HG03439 (cell line): ENCODE data around the gene ATP8B3.

ENCODE experiments used
- ATAC-seq: cut with Tn5 transposase; IDR thresholded peaks from one replicate; pipeline ENCODE4 v1.9.1; 2021; ENCODE audit warnings: mild to moderate bottlenecking, moderate library complexity; ENCODE audit not compliant: unreplicated experiment

The ATP8B3 gene

GRCh38 chr19:1748115-1748872 lies 63.8 kb downstream of the ATP8B3 start:
- ATAC-seq, result no peak

DNA sequence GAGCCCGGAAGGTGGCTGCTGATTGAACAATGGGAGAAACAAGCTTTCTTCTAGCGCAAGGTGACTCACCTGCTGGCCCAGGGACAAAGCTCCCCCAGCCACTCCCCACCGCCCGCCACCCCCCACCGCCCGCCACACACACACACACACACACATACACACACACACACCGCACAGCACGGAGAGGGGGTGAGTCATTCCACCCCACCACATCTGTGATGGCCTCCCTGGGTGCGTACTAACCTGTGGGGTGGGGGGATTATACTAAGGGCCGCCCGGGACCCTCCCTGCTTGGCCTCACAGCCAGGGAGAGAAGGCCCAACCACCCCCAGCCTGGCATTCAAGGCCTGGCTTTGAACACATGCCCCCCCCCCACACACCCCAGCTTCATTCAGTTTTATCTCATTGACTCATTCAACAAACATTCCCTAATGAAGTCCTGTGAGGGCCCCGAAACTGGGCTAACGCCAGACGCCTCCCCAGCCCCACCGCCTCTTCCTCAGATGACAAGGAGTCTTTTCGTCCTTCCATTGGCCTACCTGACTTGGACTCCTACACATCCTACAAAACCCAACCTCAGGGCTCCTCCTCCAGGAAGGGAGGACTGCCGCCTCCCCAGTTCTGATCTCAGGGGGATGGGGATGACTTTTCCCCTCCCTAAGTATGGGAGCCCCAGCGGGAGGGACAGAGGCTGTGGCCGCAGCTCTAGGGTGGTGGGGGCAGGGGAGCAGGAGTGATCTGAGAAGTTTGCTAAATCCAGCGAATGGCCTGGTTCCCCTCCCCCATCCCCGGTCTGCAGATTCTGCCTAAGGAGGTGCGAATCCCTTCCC lies 64.6 kb downstream of the ATP8B3 start:
- no peak for ATAC-seq

DNA sequence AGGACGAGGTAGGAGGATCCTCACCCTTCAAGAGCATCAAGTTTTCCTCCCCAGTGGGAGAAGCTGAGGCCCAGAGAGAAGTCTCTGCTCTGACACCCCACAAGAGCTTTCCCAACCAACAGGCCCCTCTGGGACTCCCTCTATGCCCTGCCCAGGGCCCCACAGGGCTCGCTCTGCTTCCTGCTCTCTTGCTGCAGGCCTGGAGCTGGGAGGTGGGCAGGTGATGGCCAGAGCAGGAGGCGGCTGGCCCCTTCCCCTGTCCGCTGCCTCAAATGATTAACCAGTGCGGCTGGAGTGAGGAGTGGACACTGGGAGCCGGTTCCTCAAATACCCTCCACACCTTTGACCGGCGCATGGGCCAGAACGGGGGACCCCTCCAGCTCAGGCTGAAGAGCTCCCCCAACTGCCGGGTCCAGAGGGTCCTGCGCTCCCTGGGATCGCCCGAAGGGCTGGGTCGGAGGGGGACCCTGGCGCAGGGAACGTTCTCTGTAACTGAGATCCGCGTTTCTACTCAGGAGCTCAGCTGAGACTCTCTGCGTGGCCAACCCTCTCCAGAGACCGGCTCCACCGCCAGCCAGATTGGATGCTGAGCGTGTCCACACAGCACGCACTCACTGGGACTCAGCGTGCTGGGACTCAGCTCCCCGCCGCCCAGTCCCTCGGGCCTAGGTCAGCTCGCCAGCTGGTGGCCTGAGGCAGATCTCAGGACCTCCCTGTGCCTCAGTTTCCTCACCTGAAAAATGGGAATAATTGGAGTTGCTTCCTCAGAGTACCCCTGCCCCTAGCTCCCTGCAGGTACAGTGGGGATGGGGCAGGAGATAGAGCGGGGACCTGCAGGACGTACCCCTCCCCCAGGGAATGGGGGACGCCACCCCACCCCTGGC lies 65.4 kb downstream of the ATP8B3 start:
- ATAC-seq, result no peak

DNA sequence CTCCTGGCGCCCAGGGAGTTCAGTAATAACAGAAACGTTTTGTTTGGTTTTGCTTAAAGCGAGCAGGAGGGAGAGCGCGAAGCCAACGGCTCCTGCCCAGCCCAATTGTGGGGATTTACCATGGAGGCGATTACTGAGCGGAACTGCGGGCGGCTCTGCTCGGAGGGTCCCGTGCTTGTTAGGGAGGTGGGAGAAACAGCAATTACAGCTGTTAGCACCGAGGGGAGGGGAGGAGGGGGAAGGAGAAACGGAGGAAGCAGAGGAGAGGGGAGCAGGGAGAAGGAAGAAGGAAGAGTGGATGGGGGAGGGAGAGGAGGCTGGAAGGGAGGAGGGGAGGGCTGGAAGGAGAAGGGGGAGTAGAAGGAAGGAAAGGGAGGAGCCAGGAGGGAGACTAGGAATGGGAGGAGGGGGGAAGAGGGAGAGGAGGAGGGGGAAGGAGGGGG lies 66.5 kb downstream of the ATP8B3 start:
- no peak for ATAC-seq

DNA sequence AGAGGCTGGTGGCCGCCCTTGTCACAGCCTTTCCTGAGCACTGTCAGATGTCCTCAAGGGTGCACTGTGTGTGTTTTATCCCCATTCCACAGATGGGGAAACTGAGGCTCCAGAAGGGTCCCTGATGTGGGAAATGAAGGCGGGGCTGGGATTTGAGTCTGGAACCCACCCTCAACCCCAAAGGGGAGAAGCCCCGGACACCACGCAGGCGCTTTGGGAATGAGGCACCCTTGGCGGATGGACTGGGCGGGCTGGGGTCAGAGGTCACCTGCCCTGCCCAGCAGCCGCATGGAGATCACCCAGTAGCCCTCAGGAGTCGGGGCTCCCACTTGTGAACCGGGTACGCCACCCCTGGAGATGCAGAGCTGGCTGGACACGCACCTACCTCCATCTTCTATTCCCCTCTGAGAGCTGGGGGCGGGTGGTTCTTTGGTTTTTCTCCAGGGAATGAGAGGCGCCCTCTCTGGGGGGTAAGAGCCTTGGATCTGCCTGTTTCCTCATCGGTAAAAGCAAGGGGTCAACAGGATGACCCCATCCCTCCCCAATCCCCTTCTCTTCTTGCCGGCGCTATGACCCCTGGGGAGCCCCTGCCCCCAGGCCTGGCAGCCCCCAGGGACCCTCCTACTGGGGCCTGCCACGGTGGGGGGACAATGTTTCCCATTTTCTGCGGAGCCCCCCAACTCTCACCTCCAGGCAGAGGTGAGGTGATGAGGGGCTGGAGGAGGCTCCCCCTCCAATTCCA lies 67.1 kb downstream of the ATP8B3 start:
- ATAC-seq, result no peak

DNA sequence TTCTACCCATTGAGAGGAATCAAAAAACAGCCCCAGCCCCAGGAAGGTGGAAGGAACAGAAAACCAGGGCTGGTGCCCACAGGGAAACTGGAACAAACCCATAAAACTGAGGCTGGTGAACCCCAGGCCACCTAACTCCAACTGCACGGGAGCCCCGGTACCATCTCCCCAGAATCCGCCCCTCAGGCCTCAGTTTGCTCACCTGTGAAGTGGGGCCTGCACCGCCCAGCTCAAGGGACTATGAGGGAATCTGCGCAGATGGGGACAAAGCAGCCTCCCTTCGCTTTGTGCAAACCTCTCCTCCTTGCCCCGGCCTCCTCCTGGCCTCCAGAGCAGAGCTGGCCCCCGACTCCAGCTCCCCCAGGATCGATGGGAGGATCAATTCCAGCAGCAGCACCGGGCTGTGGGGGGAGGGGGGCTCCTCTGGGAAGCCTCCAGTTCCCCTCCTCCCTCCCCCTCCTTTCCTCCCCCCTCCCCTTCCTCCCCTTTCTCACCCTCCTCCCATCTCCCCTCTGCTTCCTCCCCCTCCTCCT lies 67.9 kb downstream of the ATP8B3 start:
- ATAC-seq, result no peak

DNA sequence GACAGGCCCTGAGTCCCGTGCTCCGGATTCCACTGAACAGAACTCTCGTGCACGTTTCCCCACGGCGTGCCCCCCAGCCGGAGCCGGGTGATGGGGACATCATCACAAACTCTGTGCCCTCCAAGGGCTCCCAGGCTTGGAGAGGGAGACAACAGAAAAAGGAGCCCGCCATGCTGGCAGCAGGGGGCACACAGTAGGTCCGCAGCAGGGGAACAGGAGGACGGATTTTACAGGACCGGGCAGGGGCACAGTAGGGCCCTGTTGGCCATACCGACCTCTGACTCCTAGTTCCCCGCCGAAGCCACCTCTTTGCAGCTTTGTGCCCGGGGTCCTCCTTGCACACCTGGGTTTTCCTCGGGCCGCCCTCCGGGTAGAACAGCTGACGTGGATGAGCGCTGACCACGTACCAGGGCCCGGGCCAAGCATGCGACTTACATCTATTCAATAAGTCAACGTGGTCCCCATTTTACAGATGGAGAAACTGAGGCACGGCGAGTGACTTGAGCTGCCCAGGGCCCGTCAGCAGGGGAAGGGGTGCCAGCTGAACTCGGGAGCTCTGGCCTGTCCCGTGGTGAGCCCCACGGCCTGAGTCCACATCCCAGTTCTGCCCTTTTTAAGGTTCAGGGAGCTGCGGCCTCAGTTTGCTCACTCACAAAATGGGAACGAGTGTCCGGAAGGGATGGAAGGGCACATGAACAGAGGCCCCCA lies 68.9 kb downstream of the ATP8B3 start:
- no peak for ATAC-seq

DNA sequence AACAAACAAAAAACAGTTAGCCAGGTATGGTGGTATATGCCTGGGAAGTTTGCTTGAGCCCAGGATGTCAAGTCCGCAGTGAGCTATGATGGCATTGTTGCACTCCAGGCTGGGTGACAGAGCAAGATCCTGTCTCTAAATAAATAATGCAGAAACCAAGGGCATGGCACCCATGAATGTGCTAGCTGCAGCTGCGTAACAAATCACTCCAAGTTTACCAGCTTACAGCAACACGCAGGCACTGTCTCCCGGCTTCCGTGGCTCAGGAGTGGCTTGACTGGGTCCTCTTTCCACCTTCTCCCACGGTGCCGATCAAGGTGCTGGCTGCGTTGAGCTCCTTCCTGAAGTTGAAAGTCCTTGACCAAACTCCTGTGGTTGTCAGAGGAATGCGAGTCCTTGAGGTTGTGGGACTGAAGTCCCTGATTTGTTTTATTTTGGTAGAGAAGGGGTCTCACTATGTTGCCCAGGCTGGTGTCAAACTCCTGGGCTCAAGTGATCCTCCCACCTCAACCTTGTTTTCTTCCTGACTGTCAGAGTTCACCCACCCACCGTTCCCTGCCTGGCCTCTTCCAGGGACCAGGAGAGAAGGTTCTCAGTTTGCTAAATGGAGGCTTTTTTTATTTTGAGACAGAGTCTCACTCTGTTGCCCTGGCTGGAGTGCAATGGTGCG lies 72.0 kb downstream of the ATP8B3 start:
- ATAC-seq, result no peak

GRCh38 chr19:1736927-1737326 lies 75.1 kb downstream of the ATP8B3 start:
- no peak for ATAC-seq

DNA sequence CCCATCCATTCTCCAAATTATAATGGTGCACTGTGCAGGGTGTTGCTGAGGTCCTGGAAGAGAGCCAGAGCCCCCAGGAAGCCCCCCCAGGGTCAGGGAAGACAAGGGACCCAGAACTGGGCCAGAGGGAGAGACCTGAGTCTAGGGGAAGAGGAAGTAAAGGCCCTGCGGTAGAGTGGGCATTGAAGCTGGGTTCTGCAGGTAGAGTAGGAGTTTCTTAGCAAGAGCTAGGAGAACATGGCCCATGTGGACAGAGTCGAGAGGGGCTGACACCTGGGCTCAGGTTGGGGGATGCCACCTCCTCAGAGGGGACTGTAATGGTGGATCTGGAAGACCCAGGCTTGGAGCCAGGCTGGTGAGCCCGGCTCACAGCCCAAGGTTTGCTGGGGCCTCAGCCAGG lies 75.8 kb downstream of the ATP8B3 start:
- ATAC-seq, result no peak

- ATAC-seq, result no peak
These were observed 77.6 kb downstream of the ATP8B3 start for GRCh38 chr19:1734321-1734966.
